Stimulated activated CD8-positive, alpha-beta memory T cell treated with anti-CD3 and anti-CD28 coated beads, Interleukin-7, amount 100 ng/mL, for 24 hours (primary cell): ENCODE measurements around the gene PAM16.

ENCODE experiments used
- DNase-seq: peaks from one replicate; pipeline ENCODE4 v3.0.0-alpha.2; 2020; ENCODE audit warnings: low read depth

PAM16 gene

GRCh38 chr16:4298761-4299522, 52.2 kb downstream of the PAM16 start:
- DNase-seq: no peak

GRCh38 chr16:4297480-4297879, 53.6 kb downstream of the PAM16 start:
- no peak for DNase-seq

DNA sequence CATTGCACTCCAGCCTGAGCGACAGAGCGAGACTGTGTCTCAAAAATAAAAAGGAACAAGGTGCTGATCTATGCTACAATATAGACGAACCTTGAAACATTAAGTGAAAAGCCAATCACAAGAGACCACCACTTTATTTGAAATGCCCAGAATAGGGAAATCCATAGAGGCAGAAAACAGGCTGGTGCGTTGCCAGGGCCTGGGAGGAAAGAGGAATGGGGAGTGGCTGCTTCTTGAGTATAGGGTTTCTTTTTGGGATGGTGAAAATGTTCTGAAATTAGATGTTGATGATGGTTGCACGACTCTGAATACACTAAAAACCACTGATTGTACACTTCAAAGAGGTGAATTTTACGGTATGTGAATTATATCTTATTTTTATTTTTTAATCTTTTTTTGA, 55.5 kb downstream of the PAM16 start:
- DNase-seq: no peak

GRCh38 chr16:4293822-4294457, 57.2 kb downstream of the PAM16 start:
- no peak for DNase-seq

GRCh38 chr16:4293181-4293716, 57.9 kb downstream of the PAM16 start:
- DNase-seq: no peak

DNA sequence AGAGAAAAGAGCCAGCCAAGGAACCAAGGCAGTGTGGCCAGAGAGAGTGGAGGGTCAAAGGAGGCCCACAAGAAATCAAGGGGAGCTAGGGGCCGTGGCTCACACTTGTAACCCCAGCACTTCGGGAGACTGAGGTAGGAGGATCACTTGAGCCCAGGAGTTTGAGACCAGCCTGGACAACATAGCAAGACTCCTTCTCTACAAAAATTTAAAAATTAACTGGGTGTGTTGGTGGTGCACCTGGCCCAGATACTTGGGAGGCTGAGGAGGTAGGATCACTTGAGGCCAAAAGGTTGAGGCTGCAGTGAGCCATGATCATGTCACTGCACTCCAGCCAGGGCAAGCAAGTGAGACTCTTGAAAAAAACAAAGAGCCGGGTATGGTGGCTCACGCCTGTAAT, 59.4 kb downstream of the PAM16 start:
- DNase-seq: no peak
